NCI-H526 (cell line): Measurements from ENCODE around the gene TMEM9.

Source experiments
- DNase-seq, 2 experiments: peaks; one replicate each; lab custom pipeline; 2025; lab: John Stamatoyannopoulos, UW

Gene TMEM9

GRCh38 chr1:201126832-201127754, 27.2 kb downstream of the TMEM9 start, which contains the start of gene ASCL5:
TSS of gene ASCL5 (minus strand) at chr1:201127184. CDS start at chr1:201115372, 11,812 bp downstream.
- no peak for DNase-seq

- DNase-seq: no peak
Measured at GRCh38 chr1:201126463-201126831, 27.8 kb downstream of the TMEM9 start.

DNA sequence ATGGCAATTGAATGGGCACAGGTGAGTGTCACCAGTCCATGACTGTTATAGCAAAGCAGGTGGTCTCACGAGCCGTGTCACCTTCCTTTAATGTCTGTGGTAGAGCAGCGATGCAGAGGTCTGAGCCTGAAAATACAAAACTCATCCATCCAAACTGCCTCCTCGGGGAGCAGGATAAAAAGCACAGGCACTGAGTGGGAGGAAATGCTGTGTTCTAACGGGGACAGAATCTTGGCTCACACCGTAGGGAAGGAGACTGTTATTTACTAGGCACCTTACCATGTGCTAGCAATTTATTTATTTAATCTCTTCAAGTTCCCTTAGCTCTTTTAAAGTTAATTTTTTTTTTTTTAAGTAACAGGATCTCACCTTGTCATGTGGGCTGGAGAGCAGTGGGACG, 28.5 kb downstream of the TMEM9 start:
- no peak for DNase-seq

GRCh38 chr1:201125019-201125418, 29.3 kb downstream of the TMEM9 start:
- no peak for DNase-seq

DNA sequence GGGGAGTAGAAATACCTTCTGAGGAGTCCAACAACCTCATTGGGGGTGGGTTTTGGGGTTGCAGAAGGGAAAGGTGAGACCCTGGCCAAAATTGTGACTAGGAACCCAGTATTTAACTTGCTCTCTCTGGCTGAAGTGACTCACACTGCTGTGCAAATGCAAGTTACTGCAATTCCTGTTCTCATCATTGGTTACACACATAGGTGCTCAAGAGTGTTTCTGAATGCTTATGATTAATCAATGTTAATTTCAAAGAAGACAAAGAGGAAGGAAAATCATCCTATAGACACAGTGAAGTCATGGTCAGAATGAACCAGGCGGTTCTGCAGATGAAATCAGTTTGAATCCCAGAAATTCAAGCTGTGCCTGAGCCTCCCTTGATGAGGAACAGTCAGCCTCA, 30.4 kb downstream of the TMEM9 start:
- DNase-seq: no peak

DNA sequence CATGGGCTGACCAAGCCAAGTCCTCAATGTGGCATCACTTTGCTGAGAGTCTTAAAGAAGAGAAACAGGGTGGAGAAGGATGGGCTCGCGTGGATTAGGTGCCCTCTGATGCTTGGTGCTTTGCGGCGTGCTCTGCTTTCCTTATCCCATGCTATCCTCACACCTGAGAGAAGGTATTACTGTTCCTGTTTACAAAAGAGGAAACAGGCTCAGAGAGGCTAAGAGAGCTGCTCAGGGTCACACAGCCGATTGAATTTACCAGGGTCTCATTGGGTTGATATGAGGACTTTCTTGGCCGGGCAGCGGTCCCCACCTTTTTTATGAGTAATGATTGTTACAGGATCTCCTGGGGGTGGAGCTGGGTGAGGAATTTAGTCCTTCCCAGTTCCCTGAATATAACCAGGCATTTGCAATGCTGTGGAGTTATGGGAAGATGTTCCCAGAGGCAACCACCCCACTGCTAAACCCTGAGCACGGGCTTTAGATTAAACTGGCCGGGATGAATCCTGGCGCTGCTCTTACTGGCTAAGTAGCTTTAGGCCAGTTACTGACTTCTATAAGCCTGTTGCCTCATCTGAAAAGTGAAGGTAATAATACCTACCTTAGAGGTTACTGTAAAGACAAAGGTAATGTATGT, 31.8 kb downstream of the TMEM9 start:
- DNase-seq: no peak

DNA sequence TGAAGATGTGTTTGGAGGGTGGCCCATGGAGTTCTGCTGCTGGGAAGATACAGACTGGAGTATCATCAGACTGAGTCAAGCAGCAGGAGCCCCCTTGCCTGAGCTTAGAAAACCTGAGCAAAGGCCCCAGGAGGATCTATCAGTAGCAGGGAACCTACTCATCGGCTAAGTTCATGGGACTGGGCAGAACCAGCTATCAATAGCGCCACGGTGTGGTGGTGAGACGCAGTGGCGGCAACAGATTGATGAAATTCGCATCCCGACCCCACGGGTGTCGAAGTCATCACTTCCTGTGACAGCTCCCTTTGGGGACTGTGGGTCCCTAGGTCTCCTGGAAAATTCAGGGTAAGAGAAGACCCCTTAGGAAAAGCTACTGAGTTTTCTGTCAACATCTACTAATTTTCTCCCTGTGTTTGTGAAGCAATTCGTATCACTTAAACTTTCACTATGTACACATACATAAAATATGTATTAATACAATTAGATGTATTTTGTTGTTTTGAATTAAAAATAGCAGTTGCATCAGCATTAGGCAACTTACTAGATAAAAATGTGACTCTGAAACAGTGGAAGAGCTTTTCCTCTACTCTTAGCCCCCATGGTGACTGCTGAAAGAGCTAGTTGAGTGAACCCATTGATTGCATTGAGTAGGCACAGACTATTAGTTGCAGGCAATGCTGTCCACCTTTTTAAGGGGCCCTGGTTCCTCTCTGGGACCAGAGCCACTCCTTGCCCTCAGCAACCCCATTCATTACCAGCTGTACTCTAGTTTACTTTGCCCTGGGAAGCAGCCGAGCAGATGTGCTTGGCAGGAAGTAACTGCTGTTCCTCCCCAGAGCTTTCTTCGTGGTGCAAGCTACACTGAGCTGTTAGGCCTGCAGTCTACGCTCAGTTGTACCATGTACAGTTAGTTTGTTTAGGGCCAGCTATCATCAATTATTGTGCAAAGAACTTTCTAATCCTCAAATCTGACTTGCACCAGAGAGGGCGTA, 34.8 kb downstream of the TMEM9 start:
- peak in 1 of 2 experiments; percentile 63 for DNase-seq

DNA sequence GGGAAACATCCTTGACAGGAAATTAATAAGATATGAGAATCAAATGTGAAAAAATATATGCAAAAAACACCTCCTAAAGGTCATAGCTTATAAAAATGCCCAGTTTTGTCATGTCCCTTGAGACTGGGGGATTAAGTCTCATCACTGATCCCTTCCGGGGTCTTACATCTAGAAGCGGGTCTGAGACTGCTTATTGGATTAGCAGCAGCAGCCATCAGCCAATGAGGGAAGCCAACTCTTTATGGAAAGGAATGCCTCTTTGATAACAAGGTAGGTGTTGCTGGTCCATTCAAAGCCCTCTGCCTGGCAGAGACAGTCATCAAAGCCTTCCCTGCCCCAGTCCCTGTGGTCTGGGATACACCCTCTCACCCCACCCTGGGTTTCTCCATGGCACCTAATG, 38.2 kb downstream of the TMEM9 start:
- DNase-seq: no peak

DNA sequence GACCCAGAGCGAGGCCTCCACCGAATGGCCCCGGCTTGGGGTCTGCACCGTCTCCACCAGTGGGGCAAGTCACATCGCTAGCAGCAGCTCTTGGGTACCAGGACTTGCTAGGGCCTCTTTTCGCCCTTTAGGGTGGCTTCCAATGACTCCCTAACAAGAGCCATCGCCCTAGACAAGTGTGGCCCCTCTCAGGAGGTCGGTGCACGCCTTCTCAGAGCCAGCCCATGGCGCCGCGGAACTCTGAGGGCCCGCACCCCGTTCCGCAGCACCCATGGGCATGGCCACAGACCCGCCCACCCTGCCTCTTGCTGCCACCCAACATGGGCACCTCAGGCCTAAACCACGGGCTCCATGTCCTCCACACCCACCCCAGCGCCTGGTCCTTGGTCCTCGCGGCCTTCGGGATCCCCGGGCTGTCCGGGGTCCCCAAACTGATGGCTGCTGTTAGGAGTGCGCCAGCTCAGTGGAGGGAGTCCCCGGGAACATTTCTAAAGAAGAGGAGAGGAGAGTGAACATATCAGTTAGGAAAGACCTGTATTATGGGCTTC, 38.8 kb downstream of the TMEM9 start:
- no peak for DNase-seq

- DNase-seq: peak; percentile 83 to 94
Measured at GRCh38 chr1:201114245-201115131, 39.8 kb downstream of the TMEM9 start.

DNA sequence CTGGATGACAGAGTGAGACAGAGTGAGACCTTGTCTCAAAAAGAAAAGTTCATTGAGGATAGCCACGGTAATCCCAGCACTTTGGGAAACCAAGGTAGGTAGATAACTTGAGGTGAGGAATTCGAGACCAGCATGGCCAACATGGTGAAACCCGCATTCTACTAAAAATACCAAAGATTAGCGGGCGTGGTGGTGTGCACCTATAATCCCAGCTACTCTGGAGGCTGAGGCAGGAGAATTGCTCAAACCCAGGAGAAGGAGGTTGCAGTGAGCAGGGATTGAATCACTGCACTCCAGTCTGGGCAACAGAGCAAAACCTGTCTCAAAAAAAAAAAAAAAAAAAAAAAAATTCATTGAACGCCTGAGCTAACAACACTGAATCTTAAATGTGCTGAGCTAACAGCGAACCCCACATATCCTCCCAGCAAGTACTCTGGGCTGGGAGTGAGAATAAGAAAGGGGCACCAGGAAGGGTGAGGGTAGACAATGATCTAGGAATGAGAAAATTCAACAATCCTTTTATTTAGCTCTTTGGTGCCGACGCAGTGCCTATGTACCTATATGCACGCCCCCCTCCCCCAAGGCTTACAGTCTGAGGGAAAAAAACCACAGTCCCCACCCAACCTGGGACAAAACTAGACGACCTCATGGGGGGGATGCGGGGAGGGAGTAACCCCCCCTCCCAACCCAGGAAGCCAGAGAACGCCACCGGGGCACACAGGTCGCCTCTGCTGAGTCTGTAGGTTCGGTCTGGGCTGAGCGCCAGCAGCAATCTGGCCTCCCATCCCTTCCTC, 40.6 kb downstream of the TMEM9 start:
- no peak for DNase-seq

DNA sequence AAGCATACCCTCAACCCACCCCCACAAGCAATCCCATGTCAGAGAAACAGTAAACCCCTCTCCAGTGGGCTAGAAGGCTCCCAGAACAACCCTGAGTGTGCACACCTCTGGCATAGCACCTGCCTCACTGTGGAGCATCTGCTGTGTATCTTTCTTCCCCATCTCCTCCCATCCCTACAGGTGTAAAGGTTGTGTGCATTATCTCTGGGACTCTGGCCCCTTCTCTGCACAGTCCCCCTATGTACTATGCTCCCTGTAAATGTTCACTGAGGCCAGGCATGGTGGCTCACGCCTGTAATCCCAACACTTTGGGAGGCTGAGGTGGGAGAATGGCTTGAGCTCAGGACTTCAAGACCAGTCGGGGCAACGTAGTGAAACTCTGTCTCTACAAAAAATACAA, 41.3 kb downstream of the TMEM9 start:
- DNase-seq: no peak

GRCh38 chr1:201112173-201112731, 42.0 kb downstream of the TMEM9 start, which contains the start of gene CACNA1S:
TSS of gene CACNA1S (minus strand) at chr1:201112426. CDS start at chr1:201112339, 87 bp downstream.
- no peak for DNase-seq

- DNase-seq: no peak
Measured at GRCh38 chr1:201111672-201112071, 42.6 kb downstream of the TMEM9 start.

DNA sequence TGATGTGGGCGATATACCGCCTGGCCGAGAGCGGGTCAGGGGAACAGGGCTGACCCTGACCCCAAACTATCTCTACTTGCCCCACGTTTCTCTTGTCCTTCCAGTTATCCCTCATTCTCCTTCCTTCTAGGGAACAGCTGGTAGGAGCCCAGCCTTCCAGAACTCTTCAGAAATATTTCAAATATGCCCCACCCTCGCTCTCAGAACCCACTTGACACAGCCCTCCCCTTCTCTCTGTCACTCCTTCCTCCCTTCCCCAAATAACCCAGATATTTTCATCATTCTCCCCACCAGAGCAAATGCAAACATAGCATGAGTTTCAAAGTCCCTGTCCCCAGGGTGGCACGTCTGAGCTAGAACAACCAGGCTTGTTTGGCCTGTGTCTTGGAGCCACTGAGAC, 43.1 kb downstream of the TMEM9 start:
- DNase-seq: no peak

- DNase-seq: no peak
Measured at GRCh38 chr1:201110616-201111015, 43.7 kb downstream of the TMEM9 start.

DNA sequence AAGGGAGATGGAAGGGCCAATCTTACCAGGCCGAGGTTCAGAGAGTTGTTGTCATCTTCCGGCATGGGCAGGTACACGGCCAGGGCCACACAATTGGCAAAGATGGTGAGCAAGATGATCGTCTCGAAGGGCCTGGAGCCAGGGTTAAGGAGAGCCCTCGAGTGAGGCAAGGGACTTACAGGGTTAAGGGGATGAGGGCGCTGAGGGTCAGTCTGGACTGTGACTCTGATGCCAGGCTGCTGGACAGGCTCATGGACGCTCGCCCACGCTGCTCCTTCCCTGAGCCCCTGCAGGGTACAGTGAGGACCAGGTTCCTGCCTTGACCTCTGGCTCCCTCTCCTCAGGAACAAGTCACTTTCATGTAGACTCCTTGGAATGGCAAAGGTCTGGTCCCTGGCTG, 44.1 kb downstream of the TMEM9 start:
- no peak for DNase-seq

DNA sequence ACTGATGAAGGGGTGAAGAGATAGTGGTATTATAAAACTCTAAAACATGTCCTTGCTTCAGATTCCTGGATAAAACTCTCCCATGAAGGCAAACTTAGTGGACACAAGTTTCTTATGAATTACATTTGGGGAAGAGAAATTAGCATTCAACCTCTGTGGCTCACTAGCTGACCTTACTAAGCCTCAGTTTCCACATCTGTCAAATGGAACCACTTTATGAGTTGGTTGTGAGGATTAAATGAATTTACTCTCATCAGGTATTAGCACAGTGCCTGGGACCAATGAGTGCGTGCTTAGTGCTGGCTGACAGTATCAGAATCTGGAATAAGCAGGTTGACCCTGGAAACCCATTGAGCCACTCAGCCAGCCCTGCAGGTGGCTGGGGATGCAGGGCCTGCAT, 44.6 kb downstream of the TMEM9 start:
- no peak for DNase-seq

DNA sequence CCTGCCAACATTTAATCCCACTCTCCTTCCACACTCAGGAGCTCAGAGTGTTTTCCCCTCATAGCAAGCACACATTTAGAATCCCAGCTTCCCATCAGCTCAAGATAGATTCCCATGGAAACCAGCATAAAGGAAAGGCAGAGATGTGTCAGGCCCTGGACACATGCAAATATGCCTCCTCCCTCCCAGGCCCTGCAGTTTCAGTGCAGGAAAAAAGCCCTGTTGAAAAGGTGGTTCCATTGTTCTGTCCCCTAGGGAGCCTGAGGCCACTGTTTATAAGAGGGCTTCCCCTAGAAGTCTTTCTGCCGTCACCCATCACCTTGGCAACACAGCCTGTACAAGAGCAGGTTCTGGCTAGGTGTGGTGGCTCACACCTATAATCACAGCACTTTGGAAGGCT, 45.7 kb downstream of the TMEM9 start:
- DNase-seq: peak; percentile 85 to 87

- no peak for DNase-seq
Measured at GRCh38 chr1:201105688-201106087, 48.6 kb downstream of the TMEM9 start.
